VCaP (cell line): ENCODE measurements around the gene PPFIBP2.

ENCODE experiments used
- H3K27ac ChIP-seq: fragments of 450-650 bp; 2 replicates; pipeline ENCODE4 v1.5.1; 2017
- CTCF ChIP-seq: fragments of 450-650 bp; conservative IDR thresholded peaks from 2 replicates; pipeline ENCODE4 v1.5.1; 2017; ENCODE audit warnings: mild to moderate bottlenecking, moderate library complexity

PPFIBP2 gene

GRCh38 chr11:7671347-7672215 lies 157.8 kb downstream of the PPFIBP2 start:
- peak overlapping the region; percentile 75 for H3K27ac ChIP-seq
- no peak for TF ChIP-seq CTCF

- H3K27ac ChIP-seq, result peak overlapping the region; percentile 75
- no peak for TF ChIP-seq CTCF
These were observed 158.6 kb downstream of the PPFIBP2 start for GRCh38 chr11:7672276-7672959.

- no peak for TF ChIP-seq CTCF
- H3K27ac ChIP-seq, result peak within 1 kb of the TSS; percentile 75; the same call in 1 of the 2 replicates
These were observed 159.3 kb downstream of the PPFIBP2 start, which contains the start of gene CYB5R2 for GRCh38 chr11:7672960-7673723. Gene CYB5R2, minus strand, starts transcription at chr11:7673500. Its CDS starts 675 bp downstream, at chr11:7672825.

- TF ChIP-seq CTCF, result no peak
- peak overlapping the region; percentile 16; the same call in 1 of the 2 replicates for H3K27ac ChIP-seq
These were observed 160.1 kb downstream of the PPFIBP2 start for GRCh38 chr11:7673724-7674434.

- H3K27ac ChIP-seq, result no peak overlapping the region
- no peak for TF ChIP-seq CTCF
These were observed 161.8 kb downstream of the PPFIBP2 start for GRCh38 chr11:7675631-7676030.

- no peak for TF ChIP-seq CTCF
These were observed 163.3 kb downstream of the PPFIBP2 start for GRCh38 chr11:7677071-7677470.

More at GRCh38 chr11:7677071-7677470, 163.3 kb downstream of the PPFIBP2 start:
- no peak overlapping the region for H3K27ac ChIP-seq
